ENCODE measurements around the gene PDE4B.

Gene PDE4B

DNA sequence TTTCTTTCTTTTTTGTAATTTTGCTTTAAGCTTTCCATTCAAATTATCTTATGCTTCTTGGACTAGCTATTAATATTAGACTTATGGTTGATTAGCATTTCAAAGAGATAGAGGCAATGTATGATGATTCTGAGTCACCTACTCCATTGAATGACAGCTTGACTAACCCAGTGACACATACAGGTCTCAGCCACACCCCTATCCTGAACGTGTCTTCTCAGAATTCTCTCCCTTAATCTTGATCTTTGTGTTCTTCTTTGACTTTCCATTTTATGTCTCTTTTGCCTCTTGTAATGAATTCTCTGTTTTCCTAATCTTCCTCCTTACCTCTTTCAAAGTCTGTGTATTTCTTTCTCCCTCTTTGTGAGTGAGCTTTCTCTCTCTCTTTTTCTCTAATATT lies 241.1 kb downstream of the PDE4B start:
- no peak for TF ChIP-seq EZH2phosphoT487 (IDR thresholded peaks at IDR 0.05; ENCODE audit: borderline replicate concordance)
- TF ChIP-seq, protein P1, sequence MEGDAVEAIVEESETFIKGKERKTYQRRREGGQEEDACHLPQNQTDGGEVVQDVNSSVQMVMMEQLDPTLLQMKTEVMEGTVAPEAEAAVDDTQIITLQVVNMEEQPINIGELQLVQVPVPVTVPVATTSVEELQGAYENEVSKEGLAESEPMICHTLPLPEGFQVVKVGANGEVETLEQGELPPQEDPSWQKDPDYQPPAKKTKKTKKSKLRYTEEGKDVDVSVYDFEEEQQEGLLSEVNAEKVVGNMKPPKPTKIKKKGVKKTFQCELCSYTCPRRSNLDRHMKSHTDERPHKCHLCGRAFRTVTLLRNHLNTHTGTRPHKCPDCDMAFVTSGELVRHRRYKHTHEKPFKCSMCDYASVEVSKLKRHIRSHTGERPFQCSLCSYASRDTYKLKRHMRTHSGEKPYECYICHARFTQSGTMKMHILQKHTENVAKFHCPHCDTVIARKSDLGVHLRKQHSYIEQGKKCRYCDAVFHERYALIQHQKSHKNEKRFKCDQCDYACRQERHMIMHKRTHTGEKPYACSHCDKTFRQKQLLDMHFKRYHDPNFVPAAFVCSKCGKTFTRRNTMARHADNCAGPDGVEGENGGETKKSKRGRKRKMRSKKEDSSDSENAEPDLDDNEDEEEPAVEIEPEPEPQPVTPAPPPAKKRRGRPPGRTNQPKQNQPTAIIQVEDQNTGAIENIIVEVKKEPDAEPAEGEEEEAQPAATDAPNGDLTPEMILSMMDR (conservative IDR thresholded peaks at IDR 0.05; ENCODE audit: low read length), result no peak
- Histone ChIP-seq H3K9ac (ENCODE audit: low read depth, low read length, poor library complexity, severe bottlenecking) (no peak overlapping the region), H3K79me2 (ENCODE audit: insufficient read depth, low read length) (no peaks in the 10 kb centered on the region), H3K4me3 (ENCODE audit: low read length, poor library complexity, severe bottlenecking) (no peak overlapping the region), H3K9me3 (ENCODE audit: insufficient read depth, low read depth, low read length) (0 out of 2 replicates have a peak, but pooled peaks cover 5% of the 10 kb centered on the region), H3K27me3 (ENCODE audit: insufficient read depth, low read length, poor library complexity, severe bottlenecking) (no peaks in the 10 kb centered on the region), H3K4me2 (ENCODE audit: low read depth, low read length, poor library complexity, severe bottlenecking) (no peak overlapping the region), H3K4me1 (ENCODE audit: insufficient read depth, low read length, poor library complexity, severe bottlenecking) (peaks cover 7% of the 10 kb centered on the region), H3K36me3 (ENCODE audit: insufficient read depth, low read length) (no peaks in the 10 kb centered on the region), H2AFZ (ENCODE audit: low read length) (no peak overlapping the region), H3K9me2 (replicated peaks; ENCODE audit: low read depth, low read length) (no peaks in the 10 kb centered on the region), H4K20me1 (ENCODE audit: insufficient read depth, low read length, poor library complexity, severe bottlenecking) (no peaks in the 10 kb centered on the region), H3F3A (ENCODE audit: low read depth) (no peaks in the 10 kb centered on the region)

DNA sequence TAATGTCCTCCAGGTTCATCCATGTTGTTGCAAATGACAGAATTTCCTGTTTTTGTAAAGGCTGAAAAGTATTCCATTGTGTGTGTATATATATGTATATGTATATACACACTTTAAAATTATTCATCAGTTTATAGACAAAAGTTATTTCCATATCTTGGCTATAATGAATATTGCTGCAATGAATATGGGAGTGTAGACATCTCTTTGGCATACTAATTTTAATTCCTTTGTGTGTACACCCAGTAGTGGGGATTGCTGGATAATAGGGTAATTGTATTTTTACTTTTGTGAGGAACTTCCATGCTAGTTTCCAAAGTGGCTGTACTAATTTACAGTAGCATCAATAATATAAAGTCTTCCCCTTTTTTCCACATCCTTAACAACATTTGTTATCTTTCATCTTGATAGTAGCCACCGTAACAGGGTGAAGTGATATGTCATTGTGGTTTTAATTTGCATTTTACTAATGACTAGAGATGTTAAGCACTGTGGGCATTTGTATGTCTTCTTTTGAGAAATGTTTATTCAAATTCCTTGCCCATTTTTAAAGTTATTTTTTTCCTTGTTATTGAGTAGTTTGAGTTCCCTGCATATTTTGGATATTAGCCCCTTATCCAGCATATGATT lies 243.0 kb downstream of the PDE4B start:
- no peak overlapping the region for H2AFZ ChIP-seq (ENCODE audit: low read length)
- no peaks in the 10 kb centered on the region for H3K27me3 ChIP-seq (ENCODE audit: insufficient read depth, low read length, poor library complexity, severe bottlenecking)
- H4K20me1 ChIP-seq (ENCODE audit: insufficient read depth, low read length, poor library complexity, severe bottlenecking), result no peaks in the 10 kb centered on the region
- H3K9ac ChIP-seq (ENCODE audit: low read depth, low read length, poor library complexity, severe bottlenecking), result no peak overlapping the region
- no peak overlapping the region for H3K4me2 ChIP-seq (ENCODE audit: low read depth, low read length, poor library complexity, severe bottlenecking)
- H3K4me3 ChIP-seq (ENCODE audit: low read length, poor library complexity, severe bottlenecking), result no peak overlapping the region
- H3K4me1 ChIP-seq (ENCODE audit: insufficient read depth, low read length, poor library complexity, severe bottlenecking), result peaks cover 7% of the 10 kb centered on the region
- H3F3A ChIP-seq (ENCODE audit: low read depth), result no peaks in the 10 kb centered on the region
- no peaks in the 10 kb centered on the region for H3K36me3 ChIP-seq (ENCODE audit: insufficient read depth, low read length)
- H3K9me2 ChIP-seq (replicated peaks; ENCODE audit: low read depth, low read length), result no peaks in the 10 kb centered on the region
- TF ChIP-seq EZH2phosphoT487 (IDR thresholded peaks at IDR 0.05; ENCODE audit: borderline replicate concordance), result no peak
- H3K9me3 ChIP-seq (ENCODE audit: insufficient read depth, low read depth, low read length), result no peaks in the 10 kb centered on the region
- no peaks in the 10 kb centered on the region for H3K79me2 ChIP-seq (ENCODE audit: insufficient read depth, low read length)

DNA sequence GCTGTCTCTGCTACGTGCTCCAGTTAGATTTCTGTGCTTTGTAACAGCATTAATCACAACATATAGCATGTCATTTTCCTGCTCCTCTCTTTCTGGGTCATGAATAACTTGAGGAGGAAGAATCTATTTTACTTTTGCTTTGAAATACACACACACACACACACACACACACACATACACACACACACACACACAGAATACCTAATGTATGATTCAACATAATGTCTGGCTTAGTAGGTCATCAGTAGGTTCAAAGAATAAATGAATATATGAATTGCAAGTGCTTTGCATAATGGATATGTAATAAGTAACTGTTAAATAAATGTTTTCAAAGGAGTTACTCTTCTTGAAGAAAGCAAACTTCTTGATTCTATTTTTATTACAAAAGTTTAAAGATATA lies 249.0 kb downstream of the PDE4B start:
- TF ChIP-seq, protein P1 (conservative IDR thresholded peaks at IDR 0.05; ENCODE audit: low read length), result no peak
- no peak for TF ChIP-seq EZH2phosphoT487 (IDR thresholded peaks at IDR 0.05; ENCODE audit: borderline replicate concordance)
- H3K27me3 ChIP-seq (ENCODE audit: insufficient read depth, low read length, poor library complexity, severe bottlenecking), result no peaks in the 10 kb centered on the region
- no peaks in the 10 kb centered on the region for H3K9me2 ChIP-seq (replicated peaks; ENCODE audit: low read depth, low read length)
- no peaks in the 10 kb centered on the region for H3K4me1 ChIP-seq (ENCODE audit: insufficient read depth, low read length, poor library complexity, severe bottlenecking)
- H3F3A ChIP-seq (ENCODE audit: low read depth), result no peaks in the 10 kb centered on the region
- no peaks in the 10 kb centered on the region for H3K36me3 ChIP-seq (ENCODE audit: insufficient read depth, low read length)
- H3K9ac ChIP-seq (ENCODE audit: low read depth, low read length, poor library complexity, severe bottlenecking), result no peak overlapping the region
- no peak overlapping the region for H3K4me2 ChIP-seq (ENCODE audit: low read depth, low read length, poor library complexity, severe bottlenecking)
- H3K79me2 ChIP-seq (ENCODE audit: insufficient read depth, low read length), result no peaks in the 10 kb centered on the region
- no peaks in the 10 kb centered on the region for H4K20me1 ChIP-seq (ENCODE audit: insufficient read depth, low read length, poor library complexity, severe bottlenecking)
- no peak overlapping the region for H3K4me3 ChIP-seq (ENCODE audit: low read length, poor library complexity, severe bottlenecking)
- no peaks in the 10 kb centered on the region for H3K9me3 ChIP-seq (ENCODE audit: insufficient read depth, low read depth, low read length)
- no peak overlapping the region for H2AFZ ChIP-seq (ENCODE audit: low read length)

DNA sequence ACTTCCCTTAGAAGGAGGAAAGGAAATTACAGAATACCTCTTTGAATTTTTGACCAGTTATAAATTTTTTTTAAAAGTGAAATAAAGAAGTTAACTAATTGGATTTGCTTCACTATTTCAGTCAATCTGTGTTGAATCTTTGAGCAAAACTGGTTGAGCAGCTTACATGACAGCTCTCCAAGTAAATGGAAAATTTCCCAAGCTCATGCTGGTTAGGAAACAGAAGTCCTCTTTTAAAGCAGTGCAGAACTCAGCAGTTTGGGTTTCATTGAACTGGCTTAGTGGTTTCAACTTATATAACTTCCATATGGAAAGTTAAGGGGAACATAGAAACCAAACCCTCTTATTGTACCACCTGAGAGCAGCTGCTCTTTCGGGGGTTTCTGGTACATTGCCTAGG lies 250.5 kb downstream of the PDE4B start:
- Histone ChIP-seq H3K4me3 (ENCODE audit: low read length, poor library complexity, severe bottlenecking) (no peak overlapping the region), H3K9ac (ENCODE audit: low read depth, low read length, poor library complexity, severe bottlenecking) (no peak overlapping the region), H2AFZ (ENCODE audit: low read length) (no peak overlapping the region), H3K4me1 (ENCODE audit: insufficient read depth, low read length, poor library complexity, severe bottlenecking) (no peaks in the 10 kb centered on the region), H3K9me3 (ENCODE audit: insufficient read depth, low read depth, low read length) (no peaks in the 10 kb centered on the region), H3K36me3 (ENCODE audit: insufficient read depth, low read length) (no peaks in the 10 kb centered on the region), H3K4me2 (ENCODE audit: low read depth, low read length, poor library complexity, severe bottlenecking) (no peak overlapping the region), H3K9me2 (replicated peaks; ENCODE audit: low read depth, low read length) (no peaks in the 10 kb centered on the region), H4K20me1 (ENCODE audit: insufficient read depth, low read length, poor library complexity, severe bottlenecking) (no peaks in the 10 kb centered on the region), H3K79me2 (ENCODE audit: insufficient read depth, low read length) (no peaks in the 10 kb centered on the region), H3K27me3 (ENCODE audit: insufficient read depth, low read length, poor library complexity, severe bottlenecking) (no peaks in the 10 kb centered on the region), H3F3A (ENCODE audit: low read depth) (no peaks in the 10 kb centered on the region)
- TF ChIP-seq, protein P1 (conservative IDR thresholded peaks at IDR 0.05; ENCODE audit: low read length), result no peak
- TF ChIP-seq EZH2phosphoT487 (IDR thresholded peaks at IDR 0.05; ENCODE audit: borderline replicate concordance), result no peak

Measured in Loucy (cell line).